Panc1 (cell line): ENCODE data around the gene CMIP.

Experiments
- POLR2AphosphoS5 ChIP-seq: IDR thresholded peaks from 2 replicates; pipeline ENCODE4 v1.6.1; 2012; ENCODE audit warnings: mild to moderate bottlenecking, low read depth, low read length, moderate library complexity
- TF ChIP-seq, protein P1 (sequence below): fragments of 450-650 bp; IDR thresholded peaks from 2 replicates; pipeline ENCODE4 v1.5.1; 2017; ENCODE audit warnings: mild to moderate bottlenecking
- TF ChIP-seq, protein P2 (sequence below), 2 experiments: IDR thresholded peaks; 2 replicates each; pipeline ENCODE4 v1.6.1; 2011 to 2012; ENCODE audit warnings: low read depth in 2 of 2, control low read depth in 1 of 2, low read length in 1 of 2, mild to moderate bottlenecking in 1 of 2, moderate library complexity in 1 of 2; ENCODE audit not compliant: insufficient read depth in 1 of 2

GRCh38 chr16:81627729-81628244 lies 183.2 kb downstream of the CMIP start:
- TF ChIP-seq, protein P1, sequence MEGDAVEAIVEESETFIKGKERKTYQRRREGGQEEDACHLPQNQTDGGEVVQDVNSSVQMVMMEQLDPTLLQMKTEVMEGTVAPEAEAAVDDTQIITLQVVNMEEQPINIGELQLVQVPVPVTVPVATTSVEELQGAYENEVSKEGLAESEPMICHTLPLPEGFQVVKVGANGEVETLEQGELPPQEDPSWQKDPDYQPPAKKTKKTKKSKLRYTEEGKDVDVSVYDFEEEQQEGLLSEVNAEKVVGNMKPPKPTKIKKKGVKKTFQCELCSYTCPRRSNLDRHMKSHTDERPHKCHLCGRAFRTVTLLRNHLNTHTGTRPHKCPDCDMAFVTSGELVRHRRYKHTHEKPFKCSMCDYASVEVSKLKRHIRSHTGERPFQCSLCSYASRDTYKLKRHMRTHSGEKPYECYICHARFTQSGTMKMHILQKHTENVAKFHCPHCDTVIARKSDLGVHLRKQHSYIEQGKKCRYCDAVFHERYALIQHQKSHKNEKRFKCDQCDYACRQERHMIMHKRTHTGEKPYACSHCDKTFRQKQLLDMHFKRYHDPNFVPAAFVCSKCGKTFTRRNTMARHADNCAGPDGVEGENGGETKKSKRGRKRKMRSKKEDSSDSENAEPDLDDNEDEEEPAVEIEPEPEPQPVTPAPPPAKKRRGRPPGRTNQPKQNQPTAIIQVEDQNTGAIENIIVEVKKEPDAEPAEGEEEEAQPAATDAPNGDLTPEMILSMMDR = no peak
- no peak for TF ChIP-seq POLR2AphosphoS5
- TF ChIP-seq, protein P2, sequence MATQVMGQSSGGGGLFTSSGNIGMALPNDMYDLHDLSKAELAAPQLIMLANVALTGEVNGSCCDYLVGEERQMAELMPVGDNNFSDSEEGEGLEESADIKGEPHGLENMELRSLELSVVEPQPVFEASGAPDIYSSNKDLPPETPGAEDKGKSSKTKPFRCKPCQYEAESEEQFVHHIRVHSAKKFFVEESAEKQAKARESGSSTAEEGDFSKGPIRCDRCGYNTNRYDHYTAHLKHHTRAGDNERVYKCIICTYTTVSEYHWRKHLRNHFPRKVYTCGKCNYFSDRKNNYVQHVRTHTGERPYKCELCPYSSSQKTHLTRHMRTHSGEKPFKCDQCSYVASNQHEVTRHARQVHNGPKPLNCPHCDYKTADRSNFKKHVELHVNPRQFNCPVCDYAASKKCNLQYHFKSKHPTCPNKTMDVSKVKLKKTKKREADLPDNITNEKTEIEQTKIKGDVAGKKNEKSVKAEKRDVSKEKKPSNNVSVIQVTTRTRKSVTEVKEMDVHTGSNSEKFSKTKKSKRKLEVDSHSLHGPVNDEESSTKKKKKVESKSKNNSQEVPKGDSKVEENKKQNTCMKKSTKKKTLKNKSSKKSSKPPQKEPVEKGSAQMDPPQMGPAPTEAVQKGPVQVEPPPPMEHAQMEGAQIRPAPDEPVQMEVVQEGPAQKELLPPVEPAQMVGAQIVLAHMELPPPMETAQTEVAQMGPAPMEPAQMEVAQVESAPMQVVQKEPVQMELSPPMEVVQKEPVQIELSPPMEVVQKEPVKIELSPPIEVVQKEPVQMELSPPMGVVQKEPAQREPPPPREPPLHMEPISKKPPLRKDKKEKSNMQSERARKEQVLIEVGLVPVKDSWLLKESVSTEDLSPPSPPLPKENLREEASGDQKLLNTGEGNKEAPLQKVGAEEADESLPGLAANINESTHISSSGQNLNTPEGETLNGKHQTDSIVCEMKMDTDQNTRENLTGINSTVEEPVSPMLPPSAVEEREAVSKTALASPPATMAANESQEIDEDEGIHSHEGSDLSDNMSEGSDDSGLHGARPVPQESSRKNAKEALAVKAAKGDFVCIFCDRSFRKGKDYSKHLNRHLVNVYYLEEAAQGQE (IDR thresholded peaks at IDR 0.05; ENCODE audit: insufficient read depth in 1 of 2, low read depth in 2 of 2, low read length in 1 of 2) = no peak
